ENCODE results near the gene DRGX.

The DRGX gene

DNA sequence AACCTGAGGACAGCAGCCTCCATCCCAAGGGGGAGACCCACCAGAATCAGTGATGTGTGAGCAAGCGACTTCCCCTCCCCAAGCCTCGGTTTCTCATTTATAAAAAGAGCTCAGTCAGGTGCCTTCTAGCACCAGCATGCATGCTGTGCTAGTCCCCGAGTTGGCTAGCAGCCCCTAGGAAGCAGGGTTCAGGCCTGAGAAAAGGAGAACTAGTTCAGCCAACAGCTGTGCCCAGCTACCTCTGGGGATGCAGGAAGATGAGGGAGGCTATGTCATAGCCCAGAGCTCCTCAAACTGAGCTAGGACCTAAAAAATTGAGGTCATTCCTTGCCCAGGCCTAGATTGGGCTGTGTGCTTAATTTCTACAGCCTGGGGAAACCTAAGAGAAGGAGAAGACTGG, 13.7 kb downstream of the DRGX start:
- DNase-seq (ENCODE audit: low read depth in 3 of 3) = no peak

DNA sequence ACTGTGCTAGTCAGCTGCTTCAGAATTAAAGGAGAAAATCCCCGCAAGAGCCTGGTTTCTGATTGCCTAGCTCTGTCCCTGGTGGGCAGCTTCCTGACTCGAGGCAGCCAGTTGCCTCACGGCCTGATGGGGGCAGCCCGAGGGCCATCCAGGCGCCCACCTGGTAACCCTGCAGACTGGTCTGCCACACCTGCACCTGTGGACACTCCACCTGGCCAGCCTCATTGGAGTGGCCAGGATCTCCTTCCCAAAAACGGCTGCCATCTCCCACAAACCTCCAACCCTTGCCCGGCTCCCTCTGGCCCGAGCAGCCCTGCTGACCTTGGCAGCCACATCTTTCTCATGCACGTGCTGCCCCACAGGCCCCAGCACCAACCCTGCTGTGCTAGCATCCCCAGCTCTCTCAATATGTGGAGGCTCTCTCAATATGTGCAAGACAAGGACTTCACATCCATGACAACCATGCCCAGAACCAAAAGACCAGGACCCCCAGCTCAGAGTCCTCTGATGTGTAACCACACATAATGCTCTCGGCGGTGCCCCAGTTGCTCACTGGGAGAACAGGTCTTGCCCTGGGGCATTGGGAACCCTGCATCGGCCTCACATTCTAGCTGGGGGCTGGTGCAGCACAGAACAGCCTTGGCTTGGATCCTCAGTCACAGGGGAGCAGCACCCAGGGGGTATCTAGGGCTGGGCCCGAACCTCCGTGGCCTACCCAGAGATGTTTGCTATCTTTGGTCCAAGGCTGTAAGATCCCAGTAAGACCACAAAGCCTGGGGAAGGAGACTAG, 14.6 kb downstream of the DRGX start:
- DNase-seq (ENCODE audit: low read depth in 3 of 3) = no peak

DNA sequence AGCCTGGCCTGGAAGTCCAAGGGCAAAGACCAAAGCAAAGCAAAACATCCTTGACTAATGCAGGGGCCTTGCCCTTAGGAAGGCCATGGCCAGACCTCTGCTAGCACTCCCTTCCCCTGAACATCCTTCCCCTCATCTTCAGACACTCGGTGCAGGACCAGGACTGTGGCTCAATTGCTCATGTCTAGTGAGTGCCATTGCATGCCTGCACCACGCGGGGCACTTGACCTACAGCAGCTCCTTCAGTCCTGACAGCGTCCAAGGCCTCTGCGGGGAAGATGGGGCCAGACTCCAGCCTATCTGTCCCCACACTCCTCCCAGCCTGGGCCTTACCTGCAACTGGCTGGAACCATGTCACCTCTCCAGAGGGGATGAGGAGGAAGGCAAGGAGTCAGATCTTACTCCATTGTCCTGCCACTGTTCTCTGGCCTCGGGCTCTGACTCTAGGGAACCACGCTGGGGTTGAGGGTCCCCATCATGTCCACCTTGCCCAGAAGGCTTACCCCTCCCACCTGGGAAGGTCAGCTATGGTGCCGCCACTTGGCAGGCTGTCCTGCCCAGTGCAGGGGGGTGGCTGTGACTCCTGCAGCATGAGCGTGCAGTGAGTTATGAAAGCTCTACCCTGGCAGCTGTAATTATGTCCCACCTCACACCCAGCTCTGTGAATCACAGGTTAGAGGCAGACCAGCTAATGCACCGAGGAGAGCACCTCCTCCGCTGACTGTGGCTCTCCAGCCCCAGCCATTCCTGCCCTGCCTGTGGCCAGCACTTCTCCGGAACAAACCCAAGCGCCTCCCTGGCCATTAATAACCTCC, 16.1 kb downstream of the DRGX start:
- DNase-seq (ENCODE audit: low read depth in 3 of 3) = no peak

DNA sequence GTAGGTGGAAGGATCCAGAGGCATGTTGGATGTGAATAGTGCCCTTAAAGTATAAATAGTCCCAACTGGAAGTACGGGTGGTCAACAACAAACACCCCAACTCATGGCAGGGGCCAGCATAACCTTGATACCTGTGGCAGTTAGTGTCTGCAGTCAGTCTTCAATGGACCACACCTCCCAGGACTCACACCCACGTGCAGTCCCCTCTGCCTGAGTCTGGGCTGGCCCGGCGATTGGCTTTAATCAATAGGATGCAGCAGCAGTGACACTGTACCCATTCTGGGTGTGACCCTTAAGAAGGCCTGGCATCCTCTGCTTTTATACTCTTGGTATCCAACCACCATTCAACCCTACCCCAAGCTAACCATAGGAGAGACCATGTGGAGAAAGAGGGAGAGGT, 18.6 kb downstream of the DRGX start:
- no peak for DNase-seq (ENCODE audit: low read depth in 3 of 3)

DNA sequence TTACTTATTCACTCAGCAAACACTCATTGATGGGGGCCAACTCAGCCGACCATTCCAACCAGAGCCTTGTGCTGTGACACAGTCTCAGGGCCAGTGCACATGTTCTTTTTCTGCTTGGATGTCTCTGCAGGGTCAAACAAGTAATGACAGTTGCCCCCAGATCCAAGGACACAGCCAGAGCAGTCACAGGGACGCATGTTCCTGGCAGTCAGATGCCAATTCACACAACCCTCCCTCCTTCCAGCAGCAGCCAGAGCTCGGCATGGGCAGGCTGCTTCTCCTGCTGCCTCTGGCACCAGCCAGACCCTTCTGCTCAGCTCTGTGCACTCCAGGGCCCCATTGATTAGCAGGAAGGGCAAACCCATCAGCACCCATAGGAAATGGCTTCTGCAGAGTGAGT, 20.3 kb downstream of the DRGX start:
- DNase-seq (ENCODE audit: low read depth in 3 of 3) = no peak

DNA sequence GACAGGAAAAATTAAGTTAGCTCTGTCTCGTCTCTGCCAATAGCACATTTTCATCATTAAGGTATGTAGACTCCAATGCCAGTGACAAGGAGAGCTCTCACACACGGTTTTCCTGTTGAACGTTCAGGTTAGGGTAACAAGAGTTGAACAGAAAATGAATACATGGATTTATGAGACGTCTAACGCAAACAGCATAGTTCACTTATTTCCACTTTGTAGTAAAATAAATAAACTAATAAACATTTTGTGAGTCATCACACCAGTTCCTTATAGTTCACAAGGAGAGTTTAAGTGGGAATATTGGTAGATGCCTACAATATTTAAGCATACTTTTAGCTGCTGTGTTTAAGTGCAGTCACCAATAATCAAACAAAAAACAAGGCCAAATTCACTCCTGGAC, 21.1 kb downstream of the DRGX start:
- DNase-seq (ENCODE audit: low read depth in 3 of 3) = no peak

DNA sequence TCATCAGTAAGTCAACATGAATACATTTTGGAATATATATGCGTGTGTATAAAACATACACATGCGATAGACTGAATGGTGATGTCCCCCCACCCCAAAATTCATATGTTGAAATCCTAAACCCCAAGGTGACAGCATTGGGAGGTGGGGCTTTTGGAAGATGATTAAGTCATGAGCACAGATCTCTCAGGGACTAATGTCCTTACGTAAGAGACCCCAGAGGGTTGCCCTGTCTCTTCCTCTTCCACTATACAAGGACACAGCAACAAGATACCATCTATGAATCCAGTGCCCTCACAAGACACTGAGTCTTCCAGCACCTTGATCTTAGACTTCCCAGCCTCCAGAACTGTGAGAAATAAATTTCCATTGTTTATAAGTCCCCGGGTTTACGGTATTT, 22.5 kb downstream of the DRGX start:
- no peak for DNase-seq (ENCODE audit: low read depth in 3 of 3)

DNA sequence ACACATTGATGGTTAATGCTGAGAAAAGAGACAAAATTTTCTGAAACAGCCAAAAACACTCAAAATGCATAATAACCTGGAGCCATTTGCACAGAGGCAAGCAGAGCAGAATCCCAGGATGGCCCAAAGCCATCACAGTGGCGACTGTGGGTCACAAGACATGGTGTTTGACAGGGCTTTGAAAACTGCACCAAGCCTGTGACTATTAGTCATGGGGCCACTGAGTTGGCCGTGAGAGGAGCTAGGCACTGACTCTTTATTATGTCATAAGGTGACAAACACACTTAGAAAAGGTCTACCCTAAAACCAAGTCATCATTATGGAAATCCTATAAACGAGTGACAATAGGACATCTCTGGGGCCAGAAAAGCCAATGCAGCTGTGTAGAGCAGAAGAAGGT, 23.9 kb downstream of the DRGX start:
- DNase-seq (ENCODE audit: low read depth in 3 of 3) = no peak

DNA sequence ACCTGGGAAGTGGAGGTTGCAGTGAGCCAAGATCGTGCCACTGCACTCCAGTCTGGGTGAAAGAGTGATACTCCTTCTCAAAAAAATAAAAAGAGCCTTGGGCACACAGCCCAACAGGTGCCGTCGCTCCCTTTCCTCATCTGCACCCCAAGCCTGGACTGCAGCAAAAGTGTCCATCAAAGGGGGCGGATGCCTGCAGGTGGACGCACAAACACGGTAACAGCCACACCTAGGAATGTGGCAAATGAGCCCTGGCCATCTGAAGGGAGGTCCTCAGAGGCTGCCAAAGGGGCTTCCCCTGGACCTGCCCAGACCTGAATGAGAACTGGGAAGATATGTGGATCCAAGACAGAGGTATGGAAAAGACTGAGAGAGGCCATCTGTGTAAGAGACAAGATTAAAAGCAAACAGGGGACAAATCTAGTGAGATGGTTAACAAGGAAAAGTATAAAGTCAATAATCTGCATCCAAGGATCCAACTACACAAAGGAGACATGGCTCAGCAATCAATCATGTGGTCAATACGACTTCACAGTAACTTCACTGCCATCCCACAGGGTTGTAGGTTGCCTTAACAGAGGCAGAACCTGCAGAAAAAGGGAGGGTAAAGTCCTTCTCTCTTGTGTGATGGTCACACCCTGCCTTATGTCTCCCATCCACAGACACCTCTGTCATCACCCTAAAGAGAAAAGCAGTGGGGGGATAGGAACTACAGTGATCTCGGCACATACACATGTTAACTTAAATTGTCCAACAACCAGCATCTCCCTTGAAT, 25.4 kb downstream of the DRGX start:
- no peak for DNase-seq (ENCODE audit: low read depth in 3 of 3)

DNA sequence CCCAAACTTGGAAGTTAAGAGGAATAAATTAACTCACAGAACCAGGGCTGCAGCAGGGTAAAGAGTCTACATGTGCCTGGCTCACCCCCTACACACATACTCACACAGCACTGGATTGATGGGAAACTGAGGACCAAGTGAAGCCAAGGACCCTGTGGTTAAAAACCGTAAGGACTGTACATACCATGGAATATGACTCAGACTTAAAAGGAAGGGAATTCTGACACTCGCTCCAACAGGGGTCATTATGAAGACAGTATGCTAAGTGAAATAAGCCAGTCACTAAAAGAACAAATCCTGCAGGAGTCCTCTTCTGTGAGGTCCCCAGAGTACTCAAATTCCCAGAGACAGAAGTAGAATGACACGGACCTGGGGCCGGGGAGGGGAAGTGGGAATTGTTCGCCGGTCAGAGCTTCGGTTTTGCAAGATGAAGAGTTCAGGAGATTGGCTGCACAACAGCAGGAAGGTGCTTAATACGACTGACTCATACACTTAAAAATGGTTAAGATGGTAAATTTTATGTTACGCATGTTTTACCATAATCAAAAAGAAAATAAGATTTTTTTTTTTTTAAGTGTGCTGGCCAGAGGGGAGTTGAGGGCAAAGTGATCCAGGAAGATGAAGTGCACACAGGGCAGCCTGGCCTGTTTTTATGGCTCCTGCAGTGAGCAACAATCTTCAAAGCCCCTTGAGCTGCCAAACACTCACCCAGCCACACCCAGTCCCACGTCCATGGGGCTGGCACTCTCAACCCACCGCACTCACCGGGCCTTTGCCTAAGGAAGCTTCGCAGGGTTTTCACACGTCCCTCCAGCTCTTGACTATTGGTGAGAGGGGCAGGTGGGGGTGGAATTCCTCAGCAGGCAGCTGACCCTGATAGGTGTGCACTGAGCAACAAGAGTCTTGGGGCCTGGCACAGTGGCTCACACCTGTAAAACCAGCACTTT, 26.4 kb downstream of the DRGX start:
- no peak for DNase-seq (ENCODE audit: low read depth in 3 of 3)

DNA sequence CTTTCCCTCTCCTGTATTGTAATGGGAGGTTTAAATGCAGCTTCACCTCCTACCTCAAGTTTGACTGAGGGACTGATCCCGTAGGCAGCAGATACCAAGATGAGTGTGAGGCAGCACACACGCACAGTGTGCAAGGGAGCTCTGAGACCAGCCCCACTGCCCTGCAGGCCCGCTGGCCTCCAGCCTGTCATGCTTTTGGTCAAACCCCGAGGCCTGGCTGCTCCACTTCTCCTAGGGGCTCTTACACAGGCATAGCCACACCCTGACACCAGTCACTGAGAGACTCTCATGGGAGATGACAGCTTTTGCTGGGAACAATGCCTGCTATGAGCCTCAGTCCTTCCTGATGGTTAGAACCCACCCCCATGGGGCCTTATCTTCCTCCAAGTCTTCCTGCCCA, 27.6 kb downstream of the DRGX start:
- no peak for DNase-seq (ENCODE audit: low read depth in 3 of 3)

DNA sequence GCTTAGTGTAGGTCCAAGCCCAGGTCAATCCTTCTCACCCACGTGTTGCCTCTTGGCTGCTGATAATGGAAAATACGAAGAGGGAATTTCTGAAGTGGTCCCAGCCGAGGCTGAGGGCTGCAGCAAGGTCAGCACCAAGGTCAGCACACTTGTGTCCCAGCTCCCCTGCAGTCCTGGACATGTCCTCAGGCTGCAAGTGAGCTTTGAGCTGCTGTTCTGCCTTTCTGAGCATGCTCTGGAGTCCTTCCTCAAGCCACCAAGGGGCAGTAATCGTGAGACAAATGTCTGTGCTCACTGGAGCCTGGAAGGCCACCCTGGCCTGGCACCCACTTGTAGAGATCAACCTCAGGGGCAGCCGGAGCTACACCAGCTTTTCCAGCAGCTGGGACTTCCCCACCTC, 28.3 kb downstream of the DRGX start:
- no peak for DNase-seq (ENCODE audit: low read depth in 3 of 3)

DNA sequence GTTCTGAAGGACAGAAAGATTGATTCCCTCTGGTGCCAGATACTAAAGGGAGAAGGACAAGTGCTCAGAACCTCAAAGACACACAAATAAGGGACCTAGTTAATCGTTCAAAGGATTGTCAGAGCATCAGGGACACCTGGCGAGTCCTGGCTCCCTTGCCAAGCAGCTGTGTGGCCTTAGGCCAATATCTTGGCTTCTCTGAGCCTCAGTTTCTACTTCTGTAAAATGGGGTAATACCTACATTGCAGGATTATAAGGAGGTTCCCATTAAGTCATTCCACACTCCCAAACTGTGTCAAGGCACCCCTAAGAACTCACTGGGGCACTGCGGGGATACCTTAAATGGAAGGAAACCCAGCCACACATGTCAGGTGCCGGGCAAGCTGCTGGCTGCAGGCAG, 29.4 kb downstream of the DRGX start:
- DNase-seq (ENCODE audit: low read depth in 3 of 3) = no peak

DNA sequence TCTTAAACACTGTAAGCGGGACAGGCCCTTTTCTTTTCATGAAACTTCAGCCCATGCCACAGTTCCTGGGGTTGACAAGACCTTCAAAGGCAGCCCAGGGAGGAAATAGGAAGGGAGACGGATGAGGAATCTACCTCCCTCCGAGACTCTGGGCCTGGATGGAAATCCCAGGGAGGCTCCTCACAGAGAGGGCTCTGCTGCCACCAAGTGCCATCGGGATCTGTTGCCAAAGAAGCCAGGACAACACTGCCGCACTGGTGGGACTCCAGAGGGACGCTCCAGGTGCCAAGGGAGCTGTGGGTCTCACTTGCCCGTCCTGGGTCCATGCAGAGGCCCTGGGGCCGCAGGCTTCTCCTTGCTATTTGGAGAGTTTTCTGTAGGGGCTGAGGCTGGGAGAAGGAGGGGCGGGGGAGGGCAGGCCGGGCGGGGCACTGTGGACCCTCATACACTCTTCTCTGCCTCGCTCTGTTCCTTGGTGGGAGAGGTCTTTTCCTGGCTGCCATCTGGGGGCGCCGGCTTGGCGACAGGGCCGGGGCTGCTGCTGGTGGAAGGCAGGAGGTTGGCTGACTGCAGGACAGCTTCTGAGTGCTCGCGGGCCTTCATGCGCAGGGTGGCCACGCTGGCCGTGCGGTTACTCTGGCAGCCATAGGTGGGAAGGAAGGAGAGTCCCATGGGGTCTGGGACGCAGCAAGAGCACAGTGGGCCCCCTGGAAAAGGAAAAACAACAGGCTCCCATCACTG, 30.0 kb downstream of the DRGX start:
- no peak for DNase-seq (ENCODE audit: low read depth in 3 of 3)

DNA sequence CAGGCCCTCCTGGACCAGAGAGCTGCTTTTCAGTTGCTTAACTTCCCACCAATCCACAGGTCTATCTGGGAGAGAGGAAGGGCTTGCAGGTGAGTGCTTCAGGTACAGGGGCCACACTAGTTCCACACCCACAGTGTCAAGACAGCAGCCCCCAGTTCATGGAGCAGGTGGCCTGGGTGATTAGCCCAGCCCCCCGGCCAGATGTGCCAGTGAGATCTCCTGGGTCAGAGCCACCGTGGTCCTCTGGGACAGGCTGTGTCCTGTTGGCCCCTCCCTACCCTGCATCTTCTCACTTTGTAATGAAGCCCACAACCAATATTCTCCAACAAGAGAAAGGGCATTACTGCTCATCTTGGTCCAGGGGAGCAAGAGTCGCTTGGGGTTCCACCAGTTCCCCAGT, 30.6 kb downstream of the DRGX start:
- DNase-seq (ENCODE audit: low read depth in 3 of 3) = no peak

DNA sequence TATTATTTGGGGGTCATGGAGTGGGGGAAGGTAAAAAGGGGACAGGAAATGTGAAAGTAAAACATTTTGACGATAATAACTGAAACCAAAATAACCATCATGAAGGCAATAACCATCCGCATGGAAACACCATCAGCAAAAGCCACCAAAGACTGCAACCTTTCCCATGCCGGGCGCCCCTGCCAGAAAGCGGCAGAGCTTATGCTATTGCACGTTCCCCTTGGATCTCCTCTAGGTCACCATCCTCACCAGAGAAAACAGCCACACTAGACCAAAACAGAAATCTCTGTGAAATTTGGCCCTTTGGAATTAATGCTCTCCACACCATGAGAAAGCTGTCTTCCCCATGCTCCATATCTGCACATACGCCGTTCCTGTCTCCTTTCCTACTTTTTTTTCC, 31.1 kb downstream of the DRGX start:
- no peak for DNase-seq (ENCODE audit: low read depth in 3 of 3)

DNA sequence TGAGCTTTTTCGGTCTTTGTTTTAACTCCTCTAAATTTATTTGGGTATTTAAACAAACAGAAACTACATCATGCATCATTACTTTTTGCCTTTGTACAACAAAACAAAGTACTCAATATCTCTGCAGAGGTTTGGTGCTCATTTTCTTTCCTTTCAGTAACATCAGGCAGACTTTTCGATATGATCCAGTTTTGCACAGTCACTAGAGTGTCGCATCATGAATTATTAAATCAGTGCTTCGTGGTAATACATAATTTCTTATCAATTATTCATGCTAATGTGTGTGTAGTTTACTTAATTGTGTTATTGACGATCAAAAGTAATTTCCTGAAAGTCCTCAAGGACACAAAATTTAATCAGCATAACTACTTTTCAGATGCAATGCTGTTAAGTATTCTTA, 31.8 kb downstream of the DRGX start:
- DNase-seq (ENCODE audit: low read depth in 3 of 3) = no peak

DNA sequence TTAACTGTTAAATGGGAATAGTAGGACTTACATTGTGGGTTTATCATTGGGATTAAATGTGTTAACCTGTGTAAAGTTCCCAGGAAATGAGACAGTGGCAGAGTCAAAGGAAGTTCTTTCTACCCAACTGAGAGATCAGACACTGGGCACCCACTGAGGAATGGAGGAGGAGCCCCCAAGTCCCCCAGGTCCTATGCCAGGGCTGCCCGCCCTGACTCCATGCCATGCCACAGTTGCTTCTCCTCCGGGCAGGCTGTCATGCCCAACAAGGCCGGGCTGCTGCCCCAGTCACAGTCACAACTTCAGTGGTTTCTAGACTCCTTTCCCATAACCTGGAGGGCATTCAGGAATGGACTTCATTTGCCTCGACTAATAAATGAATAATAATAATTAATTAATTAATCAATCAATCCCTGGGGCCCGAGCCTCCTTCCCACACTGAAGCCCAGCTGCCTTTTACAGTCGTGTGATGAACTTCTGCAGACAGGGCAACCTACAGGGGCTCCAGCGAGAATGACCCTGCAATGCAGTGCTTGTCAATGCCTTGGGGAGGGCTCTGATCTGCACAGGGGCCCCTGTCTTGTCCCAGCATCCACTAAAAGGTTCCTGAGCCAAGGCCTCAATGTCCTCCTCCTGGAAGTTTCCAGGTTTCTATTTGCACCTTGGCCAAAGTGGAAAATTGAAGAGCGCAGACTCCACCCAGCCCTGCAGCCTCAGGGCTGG, 32.4 kb downstream of the DRGX start:
- no peak for DNase-seq (ENCODE audit: low read depth in 3 of 3)

DNA sequence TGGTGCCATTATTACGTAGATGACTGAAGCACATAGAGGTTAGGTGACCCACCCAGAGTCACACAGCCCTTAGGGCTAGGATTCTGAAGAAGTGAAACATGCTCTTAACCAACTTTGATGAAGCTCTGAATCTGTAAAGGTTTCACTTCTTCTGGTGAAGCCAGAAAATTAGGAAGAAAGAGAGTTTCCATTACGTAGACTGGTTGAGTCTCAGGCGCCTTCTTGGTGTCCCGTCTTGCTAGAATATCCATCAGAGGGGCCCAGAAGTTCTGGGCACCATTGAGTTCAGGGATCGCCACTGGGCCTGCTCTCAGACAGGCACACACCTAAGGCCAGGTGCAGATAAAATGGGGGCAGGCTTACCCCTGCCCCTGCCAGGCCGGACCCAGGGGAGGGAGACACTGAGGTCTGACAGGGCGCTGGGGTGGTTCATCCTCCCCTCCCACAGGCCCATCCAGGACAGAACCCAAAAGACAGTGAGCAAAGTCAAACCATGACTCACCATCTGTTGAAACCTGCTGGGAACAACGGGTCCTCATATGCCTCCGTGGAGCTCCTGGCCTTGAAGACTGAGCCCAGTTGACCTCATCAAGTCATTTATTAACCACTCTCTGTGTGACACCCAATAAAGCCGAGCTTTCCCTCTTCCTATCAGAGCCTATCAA, 33.2 kb downstream of the DRGX start:
- no peak for DNase-seq (ENCODE audit: low read depth in 3 of 3)

Measured in stimulated activated CD4-positive, alpha-beta T cell treated with anti-CD3 and anti-CD28 coated beads, TNF-alpha, amount 100 ng/mL, for 4 hours (primary cell).